ENCODE results near the gene BANK1.

Gene BANK1

GRCh38 chr4:101787701-101788316, 2.7 kb upstream of the BANK1 start:
- no peak for DNase-seq (ENCODE audit: low spot score)
- ChIA-PET CTCF (no interaction called here), POLR2A (ENCODE audit: low non-redundant PET) (no interaction called here)
- no peak overlapping the region for H3K27ac ChIP-seq
- TF ChIP-seq CTCF (conservative IDR thresholded peaks at IDR 0.05; ENCODE audit: low read depth), result no peak

GRCh38 chr4:101791182-101791558, 640 bp downstream of the BANK1 start:
- no peak for TF ChIP-seq CTCF (conservative IDR thresholded peaks at IDR 0.05; ENCODE audit: low read depth)
- no peak for DNase-seq (ENCODE audit: low spot score)
- POLR2A ChIA-PET (ENCODE audit: low non-redundant PET), result no interaction called here
- peak overlapping the region; percentile 28; the same call in 1 of the 2 replicates for H3K27ac ChIP-seq
- CTCF ChIA-PET, result no interaction called here

GRCh38 chr4:101792056-101792590, 1.6 kb downstream of the BANK1 start:
- no peak for TF ChIP-seq CTCF (conservative IDR thresholded peaks at IDR 0.05; ENCODE audit: low read depth)
- ChIA-PET POLR2A (ENCODE audit: low non-redundant PET) (no interaction called here), CTCF (interaction anchor here (0.6 kb wide), 1 partner anchor 65 kb away, joined by 3 read pairs; no protein-coding TSS in a partner anchor)
- no peak overlapping the region for H3K27ac ChIP-seq
- peak; percentile 5 for DNase-seq (ENCODE audit: low spot score)

GRCh38 chr4:101793397-101793796, 2.9 kb downstream of the BANK1 start:
- POLR2A ChIA-PET (ENCODE audit: low non-redundant PET), result no interaction called here
- CTCF ChIA-PET, result interaction anchor here (0.7 kb wide), 1 partner anchor 592 kb away, joined by 3 read pairs; no protein-coding TSS in a partner anchor
- no peak for DNase-seq (ENCODE audit: low spot score)
- no peak overlapping the region for H3K27ac ChIP-seq
- TF ChIP-seq CTCF (conservative IDR thresholded peaks at IDR 0.05; ENCODE audit: low read depth), result no peak

GRCh38 chr4:101794806-101795205, 4.3 kb downstream of the BANK1 start:
- H3K27ac ChIP-seq, result no peak overlapping the region
- CTCF ChIA-PET, result no interaction called here
- POLR2A ChIA-PET (ENCODE audit: low non-redundant PET), result no interaction called here
- DNase-seq (ENCODE audit: low spot score), result no peak
- no peak for TF ChIP-seq CTCF (conservative IDR thresholded peaks at IDR 0.05; ENCODE audit: low read depth)

GRCh38 chr4:101795704-101796103, 5.2 kb downstream of the BANK1 start:
- TF ChIP-seq CTCF (conservative IDR thresholded peaks at IDR 0.05; ENCODE audit: low read depth), result no peak
- no peak for DNase-seq (ENCODE audit: low spot score)
- H3K27ac ChIP-seq, result no peak overlapping the region
- CTCF ChIA-PET, result no interaction called here
- POLR2A ChIA-PET (ENCODE audit: low non-redundant PET), result no interaction called here
